Prostate gland (tissue), 2 donors: ENCODE results near the gene GAGE12G.
"Not testable (repeated sequence)": the region's sequence is repeated elsewhere in the genome, so short reads cannot be mapped to it uniquely, and the experiment has no call there.

Experiments
- POLR2A ChIP-seq: fragments of 450-650 bp; IDR thresholded peaks from one replicate; pipeline ENCODE4 v1.6.1; 2016; ENCODE audit warnings: antibody characterized with exemption, mild to moderate bottlenecking
- TF ChIP-seq, protein P1 (sequence below), 4 experiments: fragments of 200-600 bp in 2 of 4; fragments of 450-650 bp in 2 of 4; sonication (generic) in 2 of 4; IDR thresholded peaks; 1 replicate in 3 of 4; 2 replicates in 1 of 4; pipeline ENCODE4 v1.5.1; 2016 to 2019; ENCODE audit warnings: antibody characterized with exemption in 4 of 4, mild to moderate bottlenecking in 2 of 4, moderate library complexity in 2 of 4

GRCh38 chrX:49541433-49541832, 28.8 kb upstream of the GAGE12G start, which contains the start of gene GAGE12D:
- TF ChIP-seq, protein P1, sequence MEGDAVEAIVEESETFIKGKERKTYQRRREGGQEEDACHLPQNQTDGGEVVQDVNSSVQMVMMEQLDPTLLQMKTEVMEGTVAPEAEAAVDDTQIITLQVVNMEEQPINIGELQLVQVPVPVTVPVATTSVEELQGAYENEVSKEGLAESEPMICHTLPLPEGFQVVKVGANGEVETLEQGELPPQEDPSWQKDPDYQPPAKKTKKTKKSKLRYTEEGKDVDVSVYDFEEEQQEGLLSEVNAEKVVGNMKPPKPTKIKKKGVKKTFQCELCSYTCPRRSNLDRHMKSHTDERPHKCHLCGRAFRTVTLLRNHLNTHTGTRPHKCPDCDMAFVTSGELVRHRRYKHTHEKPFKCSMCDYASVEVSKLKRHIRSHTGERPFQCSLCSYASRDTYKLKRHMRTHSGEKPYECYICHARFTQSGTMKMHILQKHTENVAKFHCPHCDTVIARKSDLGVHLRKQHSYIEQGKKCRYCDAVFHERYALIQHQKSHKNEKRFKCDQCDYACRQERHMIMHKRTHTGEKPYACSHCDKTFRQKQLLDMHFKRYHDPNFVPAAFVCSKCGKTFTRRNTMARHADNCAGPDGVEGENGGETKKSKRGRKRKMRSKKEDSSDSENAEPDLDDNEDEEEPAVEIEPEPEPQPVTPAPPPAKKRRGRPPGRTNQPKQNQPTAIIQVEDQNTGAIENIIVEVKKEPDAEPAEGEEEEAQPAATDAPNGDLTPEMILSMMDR (IDR thresholded peaks at IDR 0.05), result not testable (repeated sequence)
- TF ChIP-seq POLR2A, result not testable (repeated sequence)
